ENCODE measurements around the gene ST6GAL1.

DNA sequence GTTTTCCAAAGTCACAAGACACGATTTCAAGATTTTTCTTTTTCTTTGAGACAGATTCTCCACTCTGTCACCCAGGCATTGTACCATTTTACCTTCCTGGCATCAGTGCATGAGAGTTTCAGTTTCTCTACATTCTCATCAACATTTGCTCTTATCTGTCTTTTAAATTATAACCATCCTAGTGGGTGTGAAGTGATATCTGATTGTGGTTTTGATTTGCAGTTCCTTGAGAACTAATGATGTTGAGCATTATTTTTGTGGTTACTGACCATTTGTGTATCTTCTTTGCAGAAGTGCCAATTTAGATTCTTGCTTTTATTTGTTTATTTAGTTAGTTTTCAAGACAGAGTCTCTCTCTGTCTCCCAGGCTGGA, 46.7 kb upstream of the ST6GAL1 start:
- TF ChIP-seq, protein P1, sequence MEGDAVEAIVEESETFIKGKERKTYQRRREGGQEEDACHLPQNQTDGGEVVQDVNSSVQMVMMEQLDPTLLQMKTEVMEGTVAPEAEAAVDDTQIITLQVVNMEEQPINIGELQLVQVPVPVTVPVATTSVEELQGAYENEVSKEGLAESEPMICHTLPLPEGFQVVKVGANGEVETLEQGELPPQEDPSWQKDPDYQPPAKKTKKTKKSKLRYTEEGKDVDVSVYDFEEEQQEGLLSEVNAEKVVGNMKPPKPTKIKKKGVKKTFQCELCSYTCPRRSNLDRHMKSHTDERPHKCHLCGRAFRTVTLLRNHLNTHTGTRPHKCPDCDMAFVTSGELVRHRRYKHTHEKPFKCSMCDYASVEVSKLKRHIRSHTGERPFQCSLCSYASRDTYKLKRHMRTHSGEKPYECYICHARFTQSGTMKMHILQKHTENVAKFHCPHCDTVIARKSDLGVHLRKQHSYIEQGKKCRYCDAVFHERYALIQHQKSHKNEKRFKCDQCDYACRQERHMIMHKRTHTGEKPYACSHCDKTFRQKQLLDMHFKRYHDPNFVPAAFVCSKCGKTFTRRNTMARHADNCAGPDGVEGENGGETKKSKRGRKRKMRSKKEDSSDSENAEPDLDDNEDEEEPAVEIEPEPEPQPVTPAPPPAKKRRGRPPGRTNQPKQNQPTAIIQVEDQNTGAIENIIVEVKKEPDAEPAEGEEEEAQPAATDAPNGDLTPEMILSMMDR (conservative IDR thresholded peaks at IDR 0.05; ENCODE audit: low read depth, low read length) = no peak
- no peak for TF ChIP-seq POLR2A (IDR thresholded peaks at IDR 0.05; ENCODE audit: low read depth, low read length)
- TF ChIP-seq BHLHE40 (IDR thresholded peaks at IDR 0.05; ENCODE audit: low read depth, low read length) = no peak
- no peak for TF ChIP-seq MXI1 (IDR thresholded peaks at IDR 0.05; ENCODE audit: borderline replicate concordance, low read depth, low read length)
- no peak for TF ChIP-seq RFX5 (IDR thresholded peaks at IDR 0.05; ENCODE audit: low read depth, low read length)
- no peak for TF ChIP-seq CHD1 (IDR thresholded peaks at IDR 0.05; ENCODE audit: low read depth, low read length)
- no peak for TF ChIP-seq NFE2L2 (IDR thresholded peaks at IDR 0.05; ENCODE audit: low read depth, low read length)
- no peak for TF ChIP-seq RAD21 (IDR thresholded peaks at IDR 0.05; ENCODE audit: low read length)
- TF ChIP-seq, protein P2, sequence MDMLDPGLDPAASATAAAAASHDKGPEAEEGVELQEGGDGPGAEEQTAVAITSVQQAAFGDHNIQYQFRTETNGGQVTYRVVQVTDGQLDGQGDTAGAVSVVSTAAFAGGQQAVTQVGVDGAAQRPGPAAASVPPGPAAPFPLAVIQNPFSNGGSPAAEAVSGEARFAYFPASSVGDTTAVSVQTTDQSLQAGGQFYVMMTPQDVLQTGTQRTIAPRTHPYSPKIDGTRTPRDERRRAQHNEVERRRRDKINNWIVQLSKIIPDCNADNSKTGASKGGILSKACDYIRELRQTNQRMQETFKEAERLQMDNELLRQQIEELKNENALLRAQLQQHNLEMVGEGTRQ (IDR thresholded peaks at IDR 0.05; ENCODE audit: low read depth, low read length) = no peak
- TF ChIP-seq, protein P3, sequence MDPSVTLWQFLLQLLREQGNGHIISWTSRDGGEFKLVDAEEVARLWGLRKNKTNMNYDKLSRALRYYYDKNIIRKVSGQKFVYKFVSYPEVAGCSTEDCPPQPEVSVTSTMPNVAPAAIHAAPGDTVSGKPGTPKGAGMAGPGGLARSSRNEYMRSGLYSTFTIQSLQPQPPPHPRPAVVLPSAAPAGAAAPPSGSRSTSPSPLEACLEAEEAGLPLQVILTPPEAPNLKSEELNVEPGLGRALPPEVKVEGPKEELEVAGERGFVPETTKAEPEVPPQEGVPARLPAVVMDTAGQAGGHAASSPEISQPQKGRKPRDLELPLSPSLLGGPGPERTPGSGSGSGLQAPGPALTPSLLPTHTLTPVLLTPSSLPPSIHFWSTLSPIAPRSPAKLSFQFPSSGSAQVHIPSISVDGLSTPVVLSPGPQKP (IDR thresholded peaks at IDR 0.05; ENCODE audit: borderline replicate concordance, low read depth, low read length) = no peak
- TF ChIP-seq MAFK (IDR thresholded peaks at IDR 0.05; ENCODE audit: low read depth, low read length) = no peak
- no peak for TF ChIP-seq RCOR1 (IDR thresholded peaks at IDR 0.05; ENCODE audit: insufficient replicate concordance, low read length)
- TF ChIP-seq SMC3 (IDR thresholded peaks at IDR 0.05; ENCODE audit: low read depth, low read length) = no peak
- TF ChIP-seq FOS (IDR thresholded peaks at IDR 0.05; ENCODE audit: low read depth, low read length) = no peak
